Measurements from ENCODE around the gene FRMD3. TPM values are rescaled to one million over a fixed set of nuclear protein-coding genes. Genes with fewer than 3 reads are reported as not detected.

Gene FRMD3
- total RNA-seq, 1 experiment from 2014 or later = 1.9 TPM

GRCh38 chr9:83449983-83450382 is 88.2 kb downstream of the FRMD3 start:
- Histone ChIP-seq H3K9me3 (ENCODE audit: insufficient read depth, low read depth) (no peaks in the 10 kb centered on the region), H3K9me2 (ENCODE audit: insufficient read depth) (no peaks in the 10 kb centered on the region), H4K20me1 (ENCODE audit: insufficient read depth) (no peaks in the 10 kb centered on the region), H3F3A (ENCODE audit: insufficient read depth, low read depth) (no peaks in the 10 kb centered on the region), H3K4me3 (no peak overlapping the region), H3K79me2 (ENCODE audit: low read depth) (no peaks in the 10 kb centered on the region), H3K27ac (no peak overlapping the region), H3K36me3 (ENCODE audit: low read depth) (no peaks in the 10 kb centered on the region), H3K4me1 (replicated peaks; ENCODE audit: insufficient read depth) (no peaks in the 10 kb centered on the region), H2AFZ (no peak overlapping the region), H3K4me2 (no peak overlapping the region), H3K27me3 (ENCODE audit: insufficient read depth, low read depth) (no peaks in the 10 kb centered on the region)
- ChIA-PET CTCF (no interaction called here), POLR2A (ENCODE audit: unreplicated experiment) (no interaction called here)
- TF ChIP-seq CTCF (conservative IDR thresholded peaks at IDR 0.05) = no peak
- TF ChIP-seq EZH2 (IDR thresholded peaks at IDR 0.05; ENCODE audit: low read depth) = no peak
- no peak for DNase-seq
- BruUV-seq (replicated peaks) = no TSS peak
- intact Hi-C loops (cut with micrococcal nuclease; ENCODE audit: unreplicated experiment) = no loop called here

DNA sequence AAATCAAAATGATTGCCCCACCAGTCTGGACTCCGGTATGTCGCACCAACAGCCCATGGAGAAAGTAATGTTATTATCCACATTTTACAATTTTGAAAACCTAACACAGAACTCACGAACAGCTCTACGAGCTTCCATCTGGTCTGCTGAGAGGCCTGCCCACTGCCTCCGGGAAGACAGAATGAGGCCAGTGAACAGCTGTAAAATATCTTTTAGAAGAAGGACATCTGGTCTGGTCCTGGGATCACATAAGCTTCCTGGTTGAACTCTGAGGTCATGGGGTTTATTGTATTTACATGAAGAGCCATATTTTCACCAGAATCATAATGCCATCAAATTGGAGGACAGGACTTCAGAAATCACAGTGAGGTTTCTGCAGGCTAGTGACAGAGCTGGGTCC is 89.0 kb downstream of the FRMD3 start:
- Histone ChIP-seq H3K79me2 (ENCODE audit: low read depth) (no peaks in the 10 kb centered on the region), H4K20me1 (ENCODE audit: insufficient read depth) (no peaks in the 10 kb centered on the region), H3K36me3 (ENCODE audit: low read depth) (no peaks in the 10 kb centered on the region), H2AFZ (no peak overlapping the region), H3F3A (ENCODE audit: insufficient read depth, low read depth) (no peaks in the 10 kb centered on the region), H3K27me3 (ENCODE audit: insufficient read depth, low read depth) (no peaks in the 10 kb centered on the region), H3K4me3 (no peak overlapping the region), H3K9me2 (ENCODE audit: insufficient read depth) (no peaks in the 10 kb centered on the region), H3K27ac (no peak overlapping the region), H3K9me3 (ENCODE audit: insufficient read depth, low read depth) (no peaks in the 10 kb centered on the region), H3K4me1 (replicated peaks; ENCODE audit: insufficient read depth) (no peaks in the 10 kb centered on the region), H3K4me2 (no peak overlapping the region)
- TF ChIP-seq CTCF (conservative IDR thresholded peaks at IDR 0.05) (no peak), EZH2 (IDR thresholded peaks at IDR 0.05; ENCODE audit: low read depth) (no peak)
- no peak for DNase-seq
- ChIA-PET CTCF (no interaction called here), POLR2A (ENCODE audit: unreplicated experiment) (no interaction called here)
- BruUV-seq (replicated peaks) = no TSS peak
- intact Hi-C loops (cut with micrococcal nuclease; ENCODE audit: unreplicated experiment) = no loop called here

- Histone ChIP-seq H3K36me3 (ENCODE audit: low read depth) (no peaks in the 10 kb centered on the region), H3F3A (ENCODE audit: insufficient read depth, low read depth) (no peaks in the 10 kb centered on the region), H3K79me2 (ENCODE audit: low read depth) (no peaks in the 10 kb centered on the region), H4K20me1 (ENCODE audit: insufficient read depth) (no peaks in the 10 kb centered on the region), H2AFZ (no peak overlapping the region), H3K9me3 (ENCODE audit: insufficient read depth, low read depth) (no peaks in the 10 kb centered on the region), H3K4me1 (replicated peaks; ENCODE audit: insufficient read depth) (no peaks in the 10 kb centered on the region), H3K4me3 (no peak overlapping the region), H3K9me2 (ENCODE audit: insufficient read depth) (no peaks in the 10 kb centered on the region), H3K27ac (no peak overlapping the region), H3K4me2 (no peak overlapping the region), H3K27me3 (ENCODE audit: insufficient read depth, low read depth) (no peaks in the 10 kb centered on the region)
- TF ChIP-seq CTCF (conservative IDR thresholded peaks at IDR 0.05) (no peak), EZH2 (IDR thresholded peaks at IDR 0.05; ENCODE audit: low read depth) (no peak)
- CTCF ChIA-PET = no interaction called here
- DNase-seq = no peak
- POLR2A ChIA-PET (ENCODE audit: unreplicated experiment) = no interaction called here
- intact Hi-C loops (cut with micrococcal nuclease; ENCODE audit: unreplicated experiment) = no loop called here
- BruUV-seq (replicated peaks) = no TSS peak
Measured at GRCh38 chr9:83448626-83449025, 89.6 kb downstream of the FRMD3 start.
